CD4-positive, alpha-beta T cell (primary cell): Measurements from ENCODE around the gene ABHD16A. TPM values are rescaled to one million over a fixed set of nuclear protein-coding genes. Genes with fewer than 3 reads are reported as not detected.

ENCODE experiments used
- ATAC-seq: fragments of 200-7000 bp; cut with Tn5 transposase; one replicate; pipeline ENCODE4 v1.10.0; 2022; ENCODE audit warnings: mild to moderate bottlenecking; ENCODE audit not compliant: poor library complexity
- CTCF ChIA-PET: fragments of 350-600 bp; sonication (Branson Sonifier 250); formaldehyde crosslinking; loops from one replicate; lab custom pipeline; 2021; ENCODE audit warnings: antibody characterized with exemption, inconsistent platforms; lab: Charles Lee
- POLR2A ChIA-PET: fragments of 350-600 bp; sonication (Branson Sonifier 250); formaldehyde crosslinking; loops from one replicate; lab custom pipeline; 2021; ENCODE audit warnings: antibody characterized with exemption, inconsistent platforms; lab: Charles Lee
- DNase-seq, 14 experiments: peaks; one replicate each; pipeline ENCODE4 v3.0.0-alpha.2; 2013 to 2020; ENCODE audit warnings: mixed read lengths in 2 of 14
- H3K27ac ChIP-seq, 2 donors: one replicate each; pipeline versions ENCODE4 v1.5.1 to v1.7.0; 2013; ENCODE audit warnings: low read length in 2 of 2, low read depth in 1 of 2, mild to moderate bottlenecking in 1 of 2
- H3K27me3 ChIP-seq, 2 experiments: 1 replicate in 1 of 2; 2 replicates in 1 of 2; pipeline versions ENCODE4 v1.6.1 to v1.7.0; 2013; ENCODE audit warnings: low read length in 2 of 2, control low read depth in 1 of 2, mild to moderate bottlenecking in 1 of 2, moderate library complexity in 1 of 2; ENCODE audit not compliant: insufficient read depth in 2 of 2, control insufficient read depth in 1 of 2
- H3K36me3 ChIP-seq: one replicate; pipeline ENCODE4 v1.6.1; 2013; ENCODE audit warnings: low read length, control low read depth; ENCODE audit not compliant: insufficient read depth
- H3K4me1 ChIP-seq: one replicate; pipeline ENCODE4 v1.6.1; 2013; ENCODE audit warnings: low read length, control low read depth; ENCODE audit not compliant: insufficient read depth
- H3K4me3 ChIP-seq: one replicate; pipeline ENCODE4 v1.5.1; 2013; ENCODE audit warnings: mild to moderate bottlenecking, low read length, moderate library complexity
- H3K9me3 ChIP-seq, 2 experiments: 1 replicate in 1 of 2; 2 replicates in 1 of 2; pipeline versions ENCODE4 v1.6.1 to v1.7.0; 2013; ENCODE audit warnings: low read length in 2 of 2, mild to moderate bottlenecking in 2 of 2, control low read depth in 1 of 2, moderate library complexity in 1 of 2; ENCODE audit not compliant: control insufficient read depth in 1 of 2, insufficient read depth in 1 of 2
- H3K27ac Mint-ChIP-seq: one replicate; pipeline ENCODE4 v1.8.0; 2020; ENCODE audit warnings: mixed read lengths
- H3K27me3 Mint-ChIP-seq: one replicate; pipeline ENCODE4 v1.8.0; 2021; ENCODE audit warnings: mixed read lengths
- H3K36me3 Mint-ChIP-seq: one replicate; pipeline ENCODE4 v1.8.0; 2021; ENCODE audit warnings: low read depth, mixed read lengths
- H3K4me1 Mint-ChIP-seq: one replicate; pipeline ENCODE4 v1.8.0; 2021; ENCODE audit warnings: low read depth, mixed read lengths
- H3K4me3 Mint-ChIP-seq: one replicate; pipeline ENCODE4 v1.8.0; 2020; ENCODE audit warnings: mild to moderate bottlenecking, mixed read lengths
- H3K9me3 Mint-ChIP-seq: one replicate; pipeline ENCODE4 v1.8.0; 2020; ENCODE audit warnings: mixed read lengths
- intact Hi-C, 2 experiments: fragments of 100-400 bp; cut with DNase I in 1 of 2; cut with micrococcal nuclease in 1 of 2; formaldehyde crosslinking; loops; one replicate each; pipeline versions ENCODE4 v1.15.1 to v1.9.0; 2023 to 2025; cut with DNase I, micrococcal nuclease
- microRNA-seq: library from miRNA; unstranded; fragments of <30 nt; microRNA quantifications from one replicate; pipeline ENCODE4 v1.2.0, GENCODE V29; 2021; ENCODE audit warnings: borderline microRNAs expressed, borderline replicate concordance
- total RNA-seq, 174 experiments: library from RNA in 2 of 174; stranded (reverse) in 2 of 174; gene quantifications; one replicate each; pipeline ENCODE4 v1.2.3 and lab custom pipeline; 2021 to 2026
- TF ChIP-seq, protein P1 (sequence below): fragments of 200-600 bp; IDR thresholded peaks from one replicate; pipeline ENCODE4 v1.8.0; 2022; ENCODE audit warnings: antibody characterized with exemption, mild to moderate bottlenecking

The ABHD16A gene
- total RNA-seq, 2 experiments from 2014 or later = 52.3 to 59.3 TPM

DNA sequence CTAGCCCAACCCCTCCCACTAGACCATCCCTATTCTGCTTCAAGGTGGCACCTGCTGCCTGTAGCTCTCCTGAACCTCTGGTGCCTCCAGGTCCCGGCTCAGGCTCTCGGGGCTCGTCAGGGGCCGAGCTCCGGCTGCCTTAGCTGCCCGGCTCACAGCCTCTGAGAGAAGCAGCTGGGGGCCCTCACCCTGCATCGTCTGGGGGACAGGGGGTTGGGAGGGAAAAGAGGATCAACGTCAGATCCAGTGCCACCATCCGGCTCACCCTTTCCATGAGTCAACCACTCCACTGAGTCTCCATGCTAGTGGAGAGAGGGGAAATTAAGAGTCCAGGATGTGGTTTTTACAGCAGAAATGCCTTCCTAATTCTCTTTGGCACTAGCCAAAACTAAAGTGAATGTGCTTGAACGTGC is 63.7 kb downstream of the ABHD16A start:
- Mint-ChIP-seq H3K9me3 (no peaks in the 10 kb centered on the region), H3K4me3 (no peak overlapping the region), H3K4me1 (no peaks in the 10 kb centered on the region), H3K27ac (peak overlapping the region; percentile 24), H3K36me3 (peaks cover 91% of the 10 kb centered on the region), H3K27me3 (no peaks in the 10 kb centered on the region)
- TF ChIP-seq, protein P1, sequence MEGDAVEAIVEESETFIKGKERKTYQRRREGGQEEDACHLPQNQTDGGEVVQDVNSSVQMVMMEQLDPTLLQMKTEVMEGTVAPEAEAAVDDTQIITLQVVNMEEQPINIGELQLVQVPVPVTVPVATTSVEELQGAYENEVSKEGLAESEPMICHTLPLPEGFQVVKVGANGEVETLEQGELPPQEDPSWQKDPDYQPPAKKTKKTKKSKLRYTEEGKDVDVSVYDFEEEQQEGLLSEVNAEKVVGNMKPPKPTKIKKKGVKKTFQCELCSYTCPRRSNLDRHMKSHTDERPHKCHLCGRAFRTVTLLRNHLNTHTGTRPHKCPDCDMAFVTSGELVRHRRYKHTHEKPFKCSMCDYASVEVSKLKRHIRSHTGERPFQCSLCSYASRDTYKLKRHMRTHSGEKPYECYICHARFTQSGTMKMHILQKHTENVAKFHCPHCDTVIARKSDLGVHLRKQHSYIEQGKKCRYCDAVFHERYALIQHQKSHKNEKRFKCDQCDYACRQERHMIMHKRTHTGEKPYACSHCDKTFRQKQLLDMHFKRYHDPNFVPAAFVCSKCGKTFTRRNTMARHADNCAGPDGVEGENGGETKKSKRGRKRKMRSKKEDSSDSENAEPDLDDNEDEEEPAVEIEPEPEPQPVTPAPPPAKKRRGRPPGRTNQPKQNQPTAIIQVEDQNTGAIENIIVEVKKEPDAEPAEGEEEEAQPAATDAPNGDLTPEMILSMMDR = no peak
- CTCF ChIA-PET = no interaction called here
- POLR2A ChIA-PET = interaction anchor here (0.9 to 3.7 kb wide), 5 partner anchors 13 to 150 kb away, joined by 3 to 19 read pairs (median 3); partner anchors contain the start of genes BAG6, C6orf47 and LTB
- Histone ChIP-seq H3K9me3 (no peaks in the 10 kb centered on the region), H3K4me1 (no peaks in the 10 kb centered on the region), H3K36me3 (peaks cover 96% of the 10 kb centered on the region), H3K27me3 (no peaks in the 10 kb centered on the region), H3K4me3 (no peak overlapping the region), H3K27ac (no peak overlapping the region)
- ATAC-seq = no peak
- intact Hi-C loops = no loop called here
- DNase-seq = no peak

GRCh38 chr6:31639043-31639442 is 64.1 kb downstream of the ABHD16A start:
- Mint-ChIP-seq H3K4me1 (no peaks in the 10 kb centered on the region), H3K9me3 (no peaks in the 10 kb centered on the region), H3K27me3 (no peaks in the 10 kb centered on the region), H3K4me3 (no peak overlapping the region), H3K27ac (no peak overlapping the region), H3K36me3 (peaks cover 91% of the 10 kb centered on the region)
- Histone ChIP-seq H3K4me1 (no peaks in the 10 kb centered on the region), H3K4me3 (no peak overlapping the region), H3K36me3 (peaks cover 96% of the 10 kb centered on the region), H3K9me3 (no peaks in the 10 kb centered on the region), H3K27ac (no peak overlapping the region), H3K27me3 (no peaks in the 10 kb centered on the region)
- intact Hi-C loops = no loop called here
- TF ChIP-seq, protein P1 = no peak
- ChIA-PET CTCF (no interaction called here), POLR2A (interaction anchor here (0.9 to 3.7 kb wide), 4 partner anchors 12 to 149 kb away, joined by 3 to 19 read pairs (median 4); partner anchors contain the start of genes BAG6 and C6orf47)
- no peak for ATAC-seq
- no peak for DNase-seq

Small RNAs within 50 kb of the gene (microRNA-seq; reads per million reads assigned to microRNA genes)
- gene MIR4646 = not detected

Other genes with a start within 250 kb of the ABHD16A start
- gene MICB, start 205.2 kb downstream of the ABHD16A start, total RNA-seq = 10 to 100 TPM; 14.3 to 14.7 TPM
- gene MCCD1, start 174.4 kb downstream of the ABHD16A start, total RNA-seq = not detected
- 100 to 1,000 TPM; 483 to 498 TPM for gene DDX39B, start 161.3 kb downstream of the ABHD16A start, total RNA-seq
- 1 to 10 TPM; 2.6 to 3.3 TPM for gene ATP6V1G2, start 156.7 kb downstream of the ABHD16A start, total RNA-seq
- 1 to 10 TPM; 7.6 to 9.3 TPM for gene NFKBIL1, start 155.7 kb downstream of the ABHD16A start, total RNA-seq
- gene LTA, start 131.0 kb downstream of the ABHD16A start, total RNA-seq = 10 to 100 TPM; 15.4 to 16.7 TPM
- 10 to 100 TPM; 33.1 to 34.2 TPM for gene TNF, start 127.8 kb downstream of the ABHD16A start, total RNA-seq
- 100 to 1,000 TPM; 239 to 244 TPM for gene LTB, start 120.9 kb downstream of the ABHD16A start, total RNA-seq
- 10 to 100 TPM in 1 of 2 experiments, 1 to 10 TPM in 1; 8.9 to 10.3 TPM for gene LST1, start 117.0 kb downstream of the ABHD16A start, total RNA-seq
- gene NCR3, start 110.3 kb downstream of the ABHD16A start, total RNA-seq = 1 to 10 TPM; 2.3 to 2.6 TPM
- gene AIF1, start 88.1 kb downstream of the ABHD16A start, total RNA-seq = 10 to 100 TPM; 31.8 to 35.5 TPM
- 100 to 1,000 TPM; 206 to 215 TPM for gene PRRC2A, start 82.6 kb downstream of the ABHD16A start, total RNA-seq
- 100 to 1,000 TPM; 211 TPM for gene BAG6, start 50.7 kb downstream of the ABHD16A start, total RNA-seq
- 1 to 10 TPM; 4.2 to 4.6 TPM for gene APOM, start 47.4 kb downstream of the ABHD16A start, total RNA-seq
- 10 to 100 TPM in 1 of 2 experiments, 1 to 10 TPM in 1; 9.6 to 10.5 TPM for gene C6orf47, start 42.5 kb downstream of the ABHD16A start, total RNA-seq
- gene GPANK1, start 38.3 kb downstream of the ABHD16A start, total RNA-seq = 10 to 100 TPM in 1 of 2 experiments, 1 to 10 TPM in 1; 9.8 to 11.0 TPM
- gene CSNK2B, start 37.2 kb downstream of the ABHD16A start, total RNA-seq = 10 to 100 TPM; 88.0 to 92.6 TPM
- gene LY6G5B, start 33.3 kb downstream of the ABHD16A start, total RNA-seq = 10 to 100 TPM; 27.0 to 28.0 TPM
- under 1 TPM; 0.49 to 0.67 TPM for gene LY6G5C, start 22.3 kb downstream of the ABHD16A start, total RNA-seq
- gene LY6G6F, start 3.5 kb upstream of the ABHD16A start, total RNA-seq = not detected
- gene LY6G6D, start 12.0 kb upstream of the ABHD16A start, total RNA-seq = not detected
- not detected for gene LY6G6C, start 18.4 kb upstream of the ABHD16A start, total RNA-seq
- under 1 TPM; 0.11 to 0.17 TPM for gene MPIG6B, start 20.0 kb upstream of the ABHD16A start, total RNA-seq
- 1 to 10 TPM; 3.0 to 3.3 TPM for gene DDAH2, start 26.0 kb upstream of the ABHD16A start, total RNA-seq
- gene CLIC1, start 33.2 kb upstream of the ABHD16A start, total RNA-seq = 10 to 100 TPM; 61.2 to 61.5 TPM
- gene MSH5, start 36.7 kb upstream of the ABHD16A start, total RNA-seq = 10 to 100 TPM; 13.6 to 13.7 TPM
- gene SAPCD1, start 59.3 kb upstream of the ABHD16A start, total RNA-seq = 1 to 10 TPM; 2.7 to 2.8 TPM
- gene VWA7, start 74.0 kb upstream of the ABHD16A start, total RNA-seq = 1 to 10 TPM; 1.7 TPM
- 10 to 100 TPM; 43.9 to 44.2 TPM for gene VARS1, start 92.4 kb upstream of the ABHD16A start, total RNA-seq
- gene LSM2, start 103.6 kb upstream of the ABHD16A start, total RNA-seq = 10 to 100 TPM; 12.6 to 13.7 TPM
- gene HSPA1L, start 112.0 kb upstream of the ABHD16A start, total RNA-seq = 1 to 10 TPM; 1.7 to 1.8 TPM
- 1 to 10 TPM; 8.1 to 9.8 TPM for gene HSPA1A, start 112.2 kb upstream of the ABHD16A start, total RNA-seq
- gene HSPA1B, start 124.4 kb upstream of the ABHD16A start, total RNA-seq = 1 to 10 TPM; 8.3 to 9.8 TPM
- gene NEU1, start 159.5 kb upstream of the ABHD16A start, total RNA-seq = 10 to 100 TPM; 19.7 to 21.1 TPM
- under 1 TPM in 1 of 2 experiments, not detected in 1; 0.20 TPM for gene SLC44A4, start 175.7 kb upstream of the ABHD16A start, total RNA-seq
- gene EHMT2, start 194.4 kb upstream of the ABHD16A start, total RNA-seq = 10 to 100 TPM; 36.3 to 36.6 TPM
- gene ZBTB12, start 198.8 kb upstream of the ABHD16A start, total RNA-seq = under 1 TPM; 0.28 to 0.33 TPM
- 1 to 10 TPM; 1.4 to 2.3 TPM for gene C2, start 224.4 kb upstream of the ABHD16A start, total RNA-seq
- 1 to 10 TPM; 1.5 to 2.2 TPM for gene CFB, start 242.8 kb upstream of the ABHD16A start, total RNA-seq